HEK293 (cell line): Measurements from ENCODE around the gene NRG2.

Source experiments
- CTCF ChIP-seq: fragments of 450-650 bp; formaldehyde crosslinking; IDR thresholded peaks from 2 replicates; pipeline ENCODE4 v1.5.1; 2016; ENCODE audit warnings: missing biosample characterization, missing genetic modification characterization
- PRDM1 ChIP-seq: fragments of 450-650 bp; formaldehyde crosslinking; IDR thresholded peaks from 2 replicates; pipeline ENCODE4; 2016; ENCODE audit warnings: missing biosample characterization, missing genetic modification characterization
- TCF7L2 ChIP-seq: IDR thresholded peaks from 2 replicates; pipeline ENCODE4 v1.6.1; 2011; ENCODE audit warnings: low read depth, mild to moderate bottlenecking, inconsistent platforms, low read length, moderate library complexity, borderline replicate concordance
- ZBTB11 ChIP-seq: fragments of 450-650 bp; formaldehyde crosslinking; conservative IDR thresholded peaks from 2 replicates; pipeline ENCODE4 v1.5.1; 2016; ENCODE audit warnings: low read depth, missing biosample characterization, missing genetic modification characterization
- ZEB2 ChIP-seq: fragments of 450-650 bp; formaldehyde crosslinking; IDR thresholded peaks from 2 replicates; pipeline ENCODE4 v1.5.1; 2016; ENCODE audit warnings: missing biosample characterization, missing genetic modification characterization
- ZNF2 ChIP-seq: fragments of 450-650 bp; formaldehyde crosslinking; IDR thresholded peaks from 2 replicates; pipeline ENCODE4 v1.5.1; 2016; ENCODE audit warnings: missing biosample characterization, missing genetic modification characterization
- ZNF624 ChIP-seq: fragments of 450-650 bp; formaldehyde crosslinking; IDR thresholded peaks from 2 replicates; pipeline ENCODE4 v1.5.1; 2017; ENCODE audit warnings: missing biosample characterization, missing genetic modification characterization
- ZNF791 ChIP-seq: fragments of 450-650 bp; formaldehyde crosslinking; IDR thresholded peaks from 2 replicates; pipeline ENCODE4 v1.5.1; 2016; ENCODE audit warnings: missing biosample characterization, missing genetic modification characterization

GRCh38 chr5:139975306-139975705 lies 67.8 kb downstream of the NRG2 start:
- TF ChIP-seq CTCF (tag by site-specific recombination): no peak
- TF ChIP-seq ZNF2 (tag by site-specific recombination): no peak
- no peak for TF ChIP-seq TCF7L2
- no peak for TF ChIP-seq ZNF624 (tag by site-specific recombination)
- no peak for TF ChIP-seq PRDM1 (tag by site-specific recombination)
- no peak for TF ChIP-seq ZNF791
- TF ChIP-seq ZBTB11: no peak
- TF ChIP-seq ZEB2 (tag by site-specific recombination): no peak
